H9 (cell line): ENCODE results near the gene THRAP3. TPM values are rescaled to one million over a fixed set of nuclear protein-coding genes. Genes with fewer than 3 reads are reported as not detected.

Experiments
- DNase-seq: peaks from one replicate; pipeline ENCODE4 v3.0.0-alpha.2; 2017
- H2AFZ ChIP-seq: one replicate; pipeline ENCODE4 v1.6.1; 2013; ENCODE audit warnings: mild to moderate bottlenecking, low read length, control low read depth, moderate library complexity
- H2AK5ac ChIP-seq: 2 replicates; pipeline ENCODE4 v1.6.1; 2013; ENCODE audit warnings: low read length, control low read depth, mixed read lengths; ENCODE audit not compliant: insufficient read length
- H2BK120ac ChIP-seq: one replicate; pipeline ENCODE4 v1.6.1; 2013; ENCODE audit warnings: low read depth, mild to moderate bottlenecking, low read length, control low read depth, inconsistent platforms; ENCODE audit not compliant: poor library complexity, severe bottlenecking
- H2BK12ac ChIP-seq: 2 replicates; pipeline ENCODE4 v1.6.1; 2013; ENCODE audit warnings: low read length, control low read depth, mixed read lengths, low read depth; ENCODE audit not compliant: insufficient read length
- H2BK15ac ChIP-seq: 2 replicates; pipeline ENCODE4 v1.6.1; 2013; ENCODE audit warnings: low read depth, low read length, control low read depth
- H2BK20ac ChIP-seq: one replicate; pipeline ENCODE4 v1.6.1; 2013; ENCODE audit warnings: low read depth, mild to moderate bottlenecking, low read length, control low read depth, inconsistent platforms; ENCODE audit not compliant: poor library complexity, severe bottlenecking
- H2BK5ac ChIP-seq: 2 replicates; pipeline ENCODE4 v1.6.1; 2013; ENCODE audit warnings: low read length, control low read depth, mixed read lengths; ENCODE audit not compliant: insufficient read length
- H3K14ac ChIP-seq: 2 replicates; pipeline ENCODE4 v1.6.1; 2013; ENCODE audit warnings: low read length, control low read depth; ENCODE audit not compliant: insufficient read depth
- H3K18ac ChIP-seq: 2 replicates; pipeline ENCODE4 v1.6.1; 2013; ENCODE audit warnings: low read depth, mild to moderate bottlenecking, mixed read lengths, low read length, control low read depth; ENCODE audit not compliant: insufficient read length
- H3K23ac ChIP-seq: 2 replicates; pipeline ENCODE4 v1.6.1; 2013; ENCODE audit warnings: low read length, control low read depth, mixed read lengths, low read depth; ENCODE audit not compliant: insufficient read length
- H3K23me2 ChIP-seq: 2 replicates; pipeline ENCODE4 v1.6.1; 2013; ENCODE audit warnings: low read depth, mild to moderate bottlenecking, mixed read lengths, low read length, control low read depth; ENCODE audit not compliant: insufficient read length, poor library complexity, severe bottlenecking
- H3K27ac ChIP-seq: 2 replicates; pipeline ENCODE4 v1.5.1; 2013; ENCODE audit warnings: low read length, control low read depth, mixed read lengths, low read depth; ENCODE audit not compliant: insufficient read length
- H3K27me3 ChIP-seq: 2 replicates; pipeline ENCODE4 v1.6.1; 2013; ENCODE audit warnings: low read length, control low read depth, inconsistent platforms; ENCODE audit not compliant: insufficient read depth
- H3K4ac ChIP-seq: 2 replicates; pipeline ENCODE4 v1.6.1; 2013; ENCODE audit warnings: low read depth, mild to moderate bottlenecking, control low read depth, inconsistent platforms, low read length, moderate library complexity
- H3K4me1 ChIP-seq: 2 replicates; pipeline ENCODE4 v1.6.1; 2013; ENCODE audit warnings: low read length, control low read depth, inconsistent platforms; ENCODE audit not compliant: insufficient read depth
- H3K4me2 ChIP-seq: 2 replicates; pipeline ENCODE4 v1.6.1; 2013; ENCODE audit warnings: low read length, control low read depth, mixed read lengths; ENCODE audit not compliant: insufficient read length, insufficient read depth
- H3K56ac ChIP-seq: 2 replicates; pipeline ENCODE4 v1.6.1; 2013; ENCODE audit warnings: low read depth, mild to moderate bottlenecking, mixed read lengths, low read length, control low read depth; ENCODE audit not compliant: insufficient read length
- H3K79me1 ChIP-seq: 2 replicates; pipeline ENCODE4 v1.6.1; 2013; ENCODE audit warnings: low read depth, mild to moderate bottlenecking, moderate library complexity, low read length, control low read depth, inconsistent platforms; ENCODE audit not compliant: insufficient read depth, poor library complexity, severe bottlenecking
- H3K79me2 ChIP-seq: 2 replicates; pipeline ENCODE4 v1.6.1; 2013; ENCODE audit warnings: low read length, control low read depth, inconsistent platforms; ENCODE audit not compliant: insufficient read depth
- H3K9ac ChIP-seq: 2 replicates; pipeline ENCODE4 v1.6.1; 2013; ENCODE audit warnings: low read length, control low read depth, mixed read lengths; ENCODE audit not compliant: insufficient read length; ENCODE audit errors: extremely low read depth
- H3K9me3 ChIP-seq: one replicate; pipeline ENCODE4 v1.6.1; 2013; ENCODE audit warnings: low read depth, low read length, inconsistent platforms; ENCODE audit not compliant: control insufficient read depth
- H3T11ph ChIP-seq: one replicate; pipeline ENCODE4 v1.6.1; 2013; ENCODE audit warnings: mild to moderate bottlenecking, low read length, control low read depth, inconsistent platforms
- H4K20me1 ChIP-seq: one replicate; pipeline ENCODE4 v1.6.1; 2013; ENCODE audit not compliant: control insufficient read depth, insufficient read length, insufficient read depth
- H4K5ac ChIP-seq: 2 replicates; pipeline ENCODE4 v1.6.1; 2013; ENCODE audit warnings: low read depth, mild to moderate bottlenecking, mixed read lengths, low read length, control low read depth; ENCODE audit not compliant: insufficient read length
- H4K8ac ChIP-seq: replicated peaks from 2 replicates; pipeline ENCODE4 v1.6.1; 2013; ENCODE audit warnings: low read length, control low read depth, mixed read lengths, low read depth; ENCODE audit not compliant: insufficient read length
- H4K91ac ChIP-seq: 2 replicates; pipeline ENCODE4 v1.6.1; 2013; ENCODE audit warnings: low read depth, mild to moderate bottlenecking, moderate library complexity, mixed read lengths, low read length, control low read depth; ENCODE audit not compliant: insufficient read length
- H3K27ac Mint-ChIP-seq, 3 experiments: 2 replicates in 2 of 3; 3 replicates in 1 of 3; pipeline ENCODE4 v1.8.0; 2020 to 2021; ENCODE audit warnings: mixed read lengths in 3 of 3, mild to moderate bottlenecking in 1 of 3, moderate library complexity in 1 of 3
- H3K27me3 Mint-ChIP-seq: 2 replicates; pipeline ENCODE4 v1.8.0; 2021; ENCODE audit warnings: low read depth, mild to moderate bottlenecking, moderate library complexity, mixed read lengths
- H3K36me3 Mint-ChIP-seq, 3 experiments: 2 replicates in 2 of 3; 3 replicates in 1 of 3; pipeline ENCODE4 v1.8.0; 2020 to 2021; ENCODE audit warnings: low read depth in 3 of 3, mixed read lengths in 3 of 3; ENCODE audit not compliant: insufficient read depth in 1 of 3
- H3K4me1 Mint-ChIP-seq, 2 experiments: 2 replicates each; pipeline ENCODE4 v1.8.0; 2020; ENCODE audit warnings: mixed read lengths in 2 of 2
- H3K4me3 Mint-ChIP-seq, 2 experiments: 2 replicates in 1 of 2; 3 replicates in 1 of 2; pipeline ENCODE4 v1.8.0; 2020 to 2021; ENCODE audit warnings: mild to moderate bottlenecking in 2 of 2, mixed read lengths in 2 of 2, moderate library complexity in 1 of 2
- H3K9me3 Mint-ChIP-seq, 2 experiments: 2 replicates in 1 of 2; 3 replicates in 1 of 2; pipeline ENCODE4 v1.8.0; 2020; ENCODE audit warnings: mild to moderate bottlenecking in 2 of 2, mixed read lengths in 2 of 2, moderate library complexity in 1 of 2
- WGBS: extraction: QIAGEN DNeasy Blood & Tissue Kit; methylation state at CpG from one replicate; pipeline ENCODE4 v1.1.7; 2013; ENCODE audit warnings: missing lambda C conversion rate, low lambda C conversion rate, mixed read lengths; ENCODE audit not compliant: insufficient read length; ENCODE audit errors: extremely low coverage; 5-methylcytosine and 5-hydroxymethylcytosine counted together
- total RNA-seq: library from RNA; stranded (reverse); gene quantifications from 2 replicates; pipeline ENCODE4 v1.2.1, GENCODE V29; 2021
- TF ChIP-seq, protein P1 (sequence below): fragments of 200-600 bp; sonication (generic); conservative IDR thresholded peaks from 3 replicates; pipeline ENCODE4 v1.8.0; 2021; ENCODE audit warnings: antibody characterized with exemption, mild to moderate bottlenecking

The THRAP3 gene
- total RNA-seq, 1 experiment from 2014 or later = 186 TPM

DNA sequence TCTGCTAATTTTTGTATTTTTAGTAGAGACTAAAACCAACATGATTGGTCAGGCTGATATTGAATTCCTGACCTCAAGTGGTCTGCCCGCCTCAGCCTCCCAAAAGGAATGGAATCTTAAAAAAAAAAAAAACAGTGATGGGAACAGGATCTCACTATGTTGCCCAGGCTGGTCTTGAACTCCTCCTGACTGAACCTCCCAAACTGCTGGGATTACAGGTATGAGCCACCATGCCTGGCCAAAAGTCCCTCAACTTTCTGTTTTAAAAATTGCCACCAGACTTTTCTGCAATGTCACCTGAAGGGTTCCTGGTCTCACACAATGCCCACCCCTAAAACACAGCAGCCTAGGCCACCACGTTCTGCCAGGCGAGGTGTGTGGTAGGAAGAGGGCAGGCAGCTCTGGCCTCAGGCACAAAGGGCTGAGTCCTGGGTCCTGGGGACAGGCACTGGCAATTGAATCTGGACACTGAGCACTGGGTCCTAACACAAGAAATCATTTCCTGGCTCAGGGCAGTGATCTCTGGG is 21.2 kb upstream of the THRAP3 start:
- Histone ChIP-seq H3K27me3 (no peaks in the 10 kb centered on the region), H3K23ac (no peak overlapping the region), H3T11ph (no peak overlapping the region), H3K9me3 (no peaks in the 10 kb centered on the region), H4K8ac (no peak overlapping the region), H3K4me1 (no peaks in the 10 kb centered on the region; the same call in 1 of the 2 replicates), H2AFZ (no peak overlapping the region), H4K5ac (peak overlapping the region; percentile 57), H2BK12ac (no peak overlapping the region), H3K79me1 (no peaks in the 10 kb centered on the region), H2BK120ac (no peak overlapping the region), H2BK5ac (no peak overlapping the region), H3K79me2 (no peaks in the 10 kb centered on the region), H3K9ac (no peak overlapping the region), H4K91ac (no peak overlapping the region), H3K23me2 (no peaks in the 10 kb centered on the region), H4K20me1 (no peaks in the 10 kb centered on the region), H2BK15ac (no peak overlapping the region), H3K14ac (no peak overlapping the region; the same call in 1 of the 2 replicates), H2BK20ac (no peak overlapping the region), H3K18ac (no peak overlapping the region), H3K4me2 (no peak overlapping the region), H3K4ac (no peak overlapping the region), H3K56ac (no peak overlapping the region), H3K27ac (no peak overlapping the region), H2AK5ac (no peak overlapping the region)
- Mint-ChIP-seq H3K4me3 (no peak overlapping the region), H3K27ac (no peak overlapping the region), H3K36me3 (no peaks in the 10 kb centered on the region), H3K9me3 (no peaks in the 10 kb centered on the region), H3K4me1 (peaks cover 12 to 18% of the 10 kb centered on the region in 2 experiments), H3K27me3 (no peaks in the 10 kb centered on the region; the same call in 1 of the 2 replicates)
- DNase-seq = no peak
- WGBS = no CpG with 5 or more reads among the region's 3 CpGs
- TF ChIP-seq, protein P1, sequence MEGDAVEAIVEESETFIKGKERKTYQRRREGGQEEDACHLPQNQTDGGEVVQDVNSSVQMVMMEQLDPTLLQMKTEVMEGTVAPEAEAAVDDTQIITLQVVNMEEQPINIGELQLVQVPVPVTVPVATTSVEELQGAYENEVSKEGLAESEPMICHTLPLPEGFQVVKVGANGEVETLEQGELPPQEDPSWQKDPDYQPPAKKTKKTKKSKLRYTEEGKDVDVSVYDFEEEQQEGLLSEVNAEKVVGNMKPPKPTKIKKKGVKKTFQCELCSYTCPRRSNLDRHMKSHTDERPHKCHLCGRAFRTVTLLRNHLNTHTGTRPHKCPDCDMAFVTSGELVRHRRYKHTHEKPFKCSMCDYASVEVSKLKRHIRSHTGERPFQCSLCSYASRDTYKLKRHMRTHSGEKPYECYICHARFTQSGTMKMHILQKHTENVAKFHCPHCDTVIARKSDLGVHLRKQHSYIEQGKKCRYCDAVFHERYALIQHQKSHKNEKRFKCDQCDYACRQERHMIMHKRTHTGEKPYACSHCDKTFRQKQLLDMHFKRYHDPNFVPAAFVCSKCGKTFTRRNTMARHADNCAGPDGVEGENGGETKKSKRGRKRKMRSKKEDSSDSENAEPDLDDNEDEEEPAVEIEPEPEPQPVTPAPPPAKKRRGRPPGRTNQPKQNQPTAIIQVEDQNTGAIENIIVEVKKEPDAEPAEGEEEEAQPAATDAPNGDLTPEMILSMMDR = no peak
